Thoracic aorta (tissue), 2 donors: ENCODE measurements around the gene TLCD5. TPM values are rescaled to one million over a fixed set of nuclear protein-coding genes. Genes with fewer than 3 reads are reported as not detected.

Source experiments
- ATAC-seq: fragments of 150-250 bp; one replicate; pipeline ENCODE4 v1.8.0; 2017; ENCODE audit warnings: low read depth; ENCODE audit not compliant: insufficient number of reproducible peaks, low FRiP score
- DNase-seq: peaks from one replicate; pipeline ENCODE4 v3.0.0-alpha.2; 2020; ENCODE audit warnings: low spot score
- H3K27ac ChIP-seq, 2 donors: fragments of 200-600 bp; sonication (generic); 1 replicate in 1 of 2; 2 replicates in 1 of 2; pipeline ENCODE4 v1.5.1; 2016; ENCODE audit warnings: mild to moderate bottlenecking in 2 of 2, moderate library complexity in 2 of 2
- H3K27me3 ChIP-seq: fragments of 200-600 bp; sonication (generic); replicated peaks from 2 replicates; pipeline ENCODE4 v1.6.0; 2016; ENCODE audit warnings: mild to moderate bottlenecking; ENCODE audit not compliant: insufficient read depth
- H3K36me3 ChIP-seq: fragments of 200-600 bp; sonication (generic); one replicate; pipeline ENCODE4 v1.5.1; 2016
- H3K4me1 ChIP-seq, 2 donors: fragments of 200-600 bp; sonication (generic); 1 replicate in 1 of 2; 2 replicates in 1 of 2; pipeline versions ENCODE4 v1.5.1 to v1.6.0; 2016; ENCODE audit warnings: low read depth in 2 of 2, mild to moderate bottlenecking in 1 of 2; ENCODE audit not compliant: control insufficient read depth in 1 of 2
- H3K4me3 ChIP-seq: fragments of 200-600 bp; sonication (generic); 2 replicates; pipeline ENCODE4 v1.5.1; 2016; ENCODE audit warnings: mild to moderate bottlenecking
- H3K9me3 ChIP-seq: fragments of 200-600 bp; sonication (generic); 2 replicates; pipeline ENCODE4 v1.5.1; 2016
- total RNA-seq, 2 donors: library from RNA; depleted of rRNA; stranded (reverse); fragments of >200 nt; gene quantifications; one replicate each; pipeline versions ENCODE4 v1.1.0 to v1.2.3, GENCODE V29; 2016
- TF ChIP-seq, protein P1 (sequence below): fragments of 200-600 bp; sonication (generic); IDR thresholded peaks from one replicate; pipeline ENCODE4 v1.5.1; 2019; ENCODE audit warnings: antibody characterized with exemption

The TLCD5 gene
- total RNA-seq, 2 donors from 2014 or later = 8.0 to 10.7 TPM

DNA sequence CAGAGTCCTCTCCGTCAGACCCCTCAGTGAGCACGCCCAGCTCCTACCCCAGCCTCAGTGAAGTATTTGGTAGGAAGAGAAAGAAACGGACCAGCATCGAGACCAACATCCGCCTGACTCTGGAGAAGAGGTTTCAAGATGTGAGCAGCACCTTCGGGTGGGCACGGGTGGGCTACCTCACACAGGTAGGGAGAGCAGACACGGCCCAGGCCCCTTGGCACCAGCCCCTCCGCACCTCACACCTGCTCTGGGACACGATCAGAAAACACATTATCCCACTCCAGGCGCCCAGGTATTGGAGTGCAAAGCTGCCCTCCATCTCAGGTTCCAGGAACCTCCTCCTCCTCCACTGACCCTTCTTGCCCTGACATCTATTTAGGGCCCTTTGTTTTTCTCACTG, 17.6 kb upstream of the TLCD5 start:
- TF ChIP-seq, protein P1, sequence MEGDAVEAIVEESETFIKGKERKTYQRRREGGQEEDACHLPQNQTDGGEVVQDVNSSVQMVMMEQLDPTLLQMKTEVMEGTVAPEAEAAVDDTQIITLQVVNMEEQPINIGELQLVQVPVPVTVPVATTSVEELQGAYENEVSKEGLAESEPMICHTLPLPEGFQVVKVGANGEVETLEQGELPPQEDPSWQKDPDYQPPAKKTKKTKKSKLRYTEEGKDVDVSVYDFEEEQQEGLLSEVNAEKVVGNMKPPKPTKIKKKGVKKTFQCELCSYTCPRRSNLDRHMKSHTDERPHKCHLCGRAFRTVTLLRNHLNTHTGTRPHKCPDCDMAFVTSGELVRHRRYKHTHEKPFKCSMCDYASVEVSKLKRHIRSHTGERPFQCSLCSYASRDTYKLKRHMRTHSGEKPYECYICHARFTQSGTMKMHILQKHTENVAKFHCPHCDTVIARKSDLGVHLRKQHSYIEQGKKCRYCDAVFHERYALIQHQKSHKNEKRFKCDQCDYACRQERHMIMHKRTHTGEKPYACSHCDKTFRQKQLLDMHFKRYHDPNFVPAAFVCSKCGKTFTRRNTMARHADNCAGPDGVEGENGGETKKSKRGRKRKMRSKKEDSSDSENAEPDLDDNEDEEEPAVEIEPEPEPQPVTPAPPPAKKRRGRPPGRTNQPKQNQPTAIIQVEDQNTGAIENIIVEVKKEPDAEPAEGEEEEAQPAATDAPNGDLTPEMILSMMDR = no peak
- ATAC-seq = no peak
- peaks cover 0 to 7% of the 10 kb centered on the region in 2 donors for H3K4me1 ChIP-seq

DNA sequence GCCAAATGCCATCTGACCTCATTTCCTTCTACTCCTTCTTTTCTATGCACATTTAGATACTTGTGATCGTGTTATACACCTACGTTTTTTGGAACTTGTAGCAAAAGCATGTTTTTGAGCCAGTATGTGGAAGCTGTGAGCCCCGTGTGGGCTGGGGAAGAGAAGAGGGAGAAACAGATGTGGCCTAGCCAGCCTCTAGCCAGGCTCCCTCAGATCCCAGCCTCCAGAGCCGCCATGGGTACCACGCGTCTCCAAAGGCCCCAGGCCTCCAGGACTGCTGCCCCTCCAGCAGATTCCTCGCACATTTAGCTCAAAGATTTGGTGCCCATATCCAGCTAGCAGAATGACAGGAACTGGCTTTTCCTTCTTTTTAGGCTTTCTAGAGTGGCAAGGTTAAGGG, 17.0 kb upstream of the TLCD5 start:
- no peak overlapping the region for H3K4me3 ChIP-seq
- no peaks in the 10 kb centered on the region for H3K27me3 ChIP-seq
- H3K9me3 ChIP-seq = no peaks in the 10 kb centered on the region
- DNase-seq (no peak), ATAC-seq (no peak)
- no peak overlapping the region for H3K27ac ChIP-seq
- H3K4me1 ChIP-seq = peaks cover 0 to 7% of the 10 kb centered on the region in 2 donors
- H3K36me3 ChIP-seq = no peaks in the 10 kb centered on the region
- TF ChIP-seq, protein P1 = no peak

More for the DNA sequence above, 17.6 kb upstream of the TLCD5 start:
- no peak overlapping the region for H3K4me3 ChIP-seq
- H3K27ac ChIP-seq = no peak overlapping the region
- H3K27me3 ChIP-seq = no peaks in the 10 kb centered on the region
- no peak for DNase-seq
- no peaks in the 10 kb centered on the region for H3K9me3 ChIP-seq
- no peaks in the 10 kb centered on the region for H3K36me3 ChIP-seq

DNA sequence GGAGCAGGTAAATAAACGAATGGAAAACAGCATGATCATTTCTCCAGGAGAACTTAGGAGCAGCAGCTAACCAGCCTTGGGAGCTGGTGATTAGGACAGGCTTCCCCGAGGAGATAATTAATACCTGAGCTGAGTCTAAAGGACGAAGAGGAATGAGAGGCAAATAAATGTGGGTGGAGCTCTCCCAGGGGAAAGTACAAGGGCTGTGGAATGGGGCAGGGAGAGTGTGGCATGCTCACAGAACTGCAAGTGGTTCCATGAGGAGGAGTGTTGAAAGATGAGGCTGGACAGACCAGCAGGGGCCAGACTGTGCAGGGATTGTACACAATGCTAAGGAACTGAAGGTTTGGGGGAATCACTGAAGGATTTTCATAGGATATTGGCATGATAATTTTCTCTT, 14.2 kb upstream of the TLCD5 start:
- TF ChIP-seq, protein P1 = no peak
- no peaks in the 10 kb centered on the region for H3K9me3 ChIP-seq
- ATAC-seq = no peak

DNA sequence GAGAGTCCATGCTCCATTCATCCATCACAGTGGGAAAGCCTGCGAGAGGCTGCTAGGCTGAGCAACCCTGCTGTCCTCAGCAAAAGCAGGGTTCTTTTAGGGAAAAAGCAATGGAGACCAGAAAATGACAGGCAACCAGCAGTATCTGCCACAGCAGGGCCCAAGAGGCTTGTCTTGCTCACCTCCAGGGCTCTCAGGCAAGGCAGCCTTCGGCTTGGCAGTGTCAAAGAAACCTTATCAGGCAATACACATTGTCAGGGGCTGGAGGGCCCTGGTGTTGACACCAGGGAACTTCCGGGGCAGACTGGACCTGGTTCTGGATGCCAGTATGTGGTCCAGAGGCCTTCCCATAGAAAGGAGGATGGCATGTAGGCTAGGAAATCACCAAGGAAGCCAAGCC, 10.2 kb upstream of the TLCD5 start:
- H3K4me3 ChIP-seq = no peak overlapping the region
- no peak overlapping the region for H3K27ac ChIP-seq
- peaks cover 11 to 23% of the 10 kb centered on the region in 2 donors for H3K4me1 ChIP-seq
- TF ChIP-seq, protein P1 = no peak
- H3K9me3 ChIP-seq = no peaks in the 10 kb centered on the region
- no peaks in the 10 kb centered on the region for H3K27me3 ChIP-seq
- ATAC-seq (no peak), DNase-seq (no peak)
- H3K36me3 ChIP-seq = no peaks in the 10 kb centered on the region

More for the DNA sequence above, 14.2 kb upstream of the TLCD5 start:
- Histone ChIP-seq H3K4me1 (peaks cover 0 to 7% of the 10 kb centered on the region in 2 donors), H3K27ac (no peak overlapping the region), H3K36me3 (no peaks in the 10 kb centered on the region), H3K27me3 (no peaks in the 10 kb centered on the region), H3K4me3 (no peak overlapping the region)
- no peak for DNase-seq

DNA sequence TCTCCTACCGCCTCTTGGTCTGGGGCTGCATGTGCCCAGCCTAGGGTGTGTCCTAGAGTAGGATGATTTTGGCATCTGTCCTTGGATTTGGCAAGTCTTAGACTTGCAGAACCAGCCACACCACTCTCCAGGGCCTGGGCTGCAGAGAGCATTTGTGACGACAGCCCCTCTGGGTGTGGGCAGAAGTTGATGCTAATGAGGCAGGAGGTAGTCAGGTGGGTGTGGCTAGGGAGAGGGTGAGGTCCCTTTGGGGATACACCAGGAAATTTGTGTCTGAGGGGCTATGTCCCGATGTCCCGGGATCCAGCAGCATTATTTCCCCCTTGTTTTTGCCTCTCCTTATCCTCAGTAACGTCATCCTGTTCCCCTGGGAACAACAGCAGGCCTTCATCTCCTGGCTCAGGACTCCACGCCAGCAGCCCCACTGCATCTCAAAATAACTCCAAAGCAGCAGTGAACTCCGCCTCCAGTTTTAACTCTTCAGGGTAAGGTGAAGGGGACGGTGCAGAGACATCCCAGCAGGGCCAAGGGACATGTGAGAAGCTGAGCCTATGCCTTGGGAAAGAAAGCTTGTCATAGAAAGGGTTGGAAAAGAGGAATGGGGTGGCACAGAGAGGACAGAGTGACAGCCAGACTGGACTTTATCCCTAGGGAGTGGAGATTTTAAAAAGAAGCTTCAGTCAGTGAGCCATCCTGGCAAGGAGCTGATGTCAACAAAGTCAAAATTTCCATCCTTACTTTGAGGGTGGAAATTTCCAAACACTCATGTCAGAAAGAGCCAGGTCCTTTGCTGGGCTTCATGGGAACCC, 8.0 kb upstream of the TLCD5 start:
- Histone ChIP-seq H3K36me3 (no peaks in the 10 kb centered on the region), H3K9me3 (no peaks in the 10 kb centered on the region), H3K4me3 (peak overlapping the region; percentile 48), H3K27me3 (no peaks in the 10 kb centered on the region), H3K27ac (peak overlapping the region; percentile 60 to 76), H3K4me1 (peaks cover 11 to 23% of the 10 kb centered on the region in 2 donors)
- DNase-seq (no peak), ATAC-seq (no peak)
- TF ChIP-seq, protein P1 = no peak
